HG03354 (cell line): ENCODE results near the gene ENO3.

Source experiments
- ATAC-seq: cut with Tn5 transposase; IDR thresholded peaks from one replicate; pipeline ENCODE4 v1.9.1; 2021; ENCODE audit warnings: mild to moderate bottlenecking; ENCODE audit not compliant: unreplicated experiment, poor library complexity, severe bottlenecking

Gene ENO3

GRCh38 chr17:4999430-5000093, 48.6 kb downstream of the ENO3 start:
- no peak for ATAC-seq

- no peak for ATAC-seq
Observed at GRCh38 chr17:5000237-5000639, 49.3 kb downstream of the ENO3 start.

- ATAC-seq, result no peak
Observed at GRCh38 chr17:5002121-5002788, 51.3 kb downstream of the ENO3 start.

DNA sequence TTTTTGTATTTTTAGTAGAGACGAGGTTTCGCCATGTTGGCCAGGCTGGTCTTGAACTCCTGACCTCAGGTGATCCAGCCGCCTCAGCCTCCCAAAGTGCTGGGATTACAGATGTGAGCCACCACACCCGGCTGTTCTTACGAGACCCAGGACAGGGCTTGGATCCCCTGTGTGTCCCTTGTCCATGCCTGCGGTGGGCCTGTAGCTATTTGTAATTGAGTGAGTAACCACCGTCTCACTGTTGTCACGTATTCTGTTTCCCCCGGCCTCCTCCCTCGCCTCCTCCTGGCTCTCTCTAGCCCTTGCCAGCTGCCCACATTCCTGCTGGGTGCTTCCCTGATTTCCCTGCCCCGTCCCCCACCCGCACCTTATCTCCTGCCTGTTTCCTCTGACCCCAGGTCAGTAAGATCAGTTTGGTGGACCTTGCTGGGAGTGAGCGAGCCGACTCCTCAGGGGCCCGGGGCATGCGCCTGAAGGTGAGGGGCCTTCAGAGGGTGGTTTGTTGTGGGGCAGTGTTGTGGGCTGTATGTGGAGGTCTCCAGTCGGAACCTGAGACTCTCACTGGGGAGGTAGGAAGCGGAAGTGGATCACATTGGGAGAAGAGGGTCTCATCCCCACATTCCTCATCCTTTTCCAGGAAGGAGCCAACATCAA, 52.4 kb downstream of the ENO3 start:
- no peak for ATAC-seq
